Epithelial cell of proximal tubule (primary cell): Measurements from ENCODE around the gene USP7. TPM values are rescaled to one million over a fixed set of nuclear protein-coding genes. Genes with fewer than 3 reads are reported as not detected.
"Not testable (repeated sequence)": the region's sequence is repeated elsewhere in the genome, so short reads cannot be mapped to it uniquely, and the experiment has no call there.

ENCODE experiments used
- DNase-seq: peaks from one replicate; pipeline ENCODE4 v3.0.0-alpha.2; 2011; ENCODE audit warnings: low read depth
- H3K4me3 ChIP-seq: 2 replicates; pipeline ENCODE4 v1.5.1; 2011; ENCODE audit warnings: low read depth, mild to moderate bottlenecking, low read length
- CTCF ChIP-seq: conservative IDR thresholded peaks from 2 replicates; pipeline ENCODE4 v1.5.1; 2012; ENCODE audit warnings: low read depth, mild to moderate bottlenecking, low read length
- total RNA-seq: library from RNA; depleted of rRNA; stranded (reverse); fragments of >200 nt; gene quantifications from 2 replicates; pipeline ENCODE4 v1.2.3, GENCODE V29; 2015

USP7 gene
- total RNA-seq, 1 donor from 2014 or later: 91.4 TPM

- no peak for TF ChIP-seq CTCF
- H3K4me3 ChIP-seq: no peak overlapping the region
- no peak for DNase-seq
Measured at GRCh38 chr16:8919089-8919933, 44.4 kb downstream of the USP7 start.

- DNase-seq, H3K4me3 ChIP-seq: not testable (repeated sequence)
Measured at GRCh38 chr16:8917336-8917735, 46.4 kb downstream of the USP7 start.

- no peak for TF ChIP-seq CTCF
- no peak overlapping the region for H3K4me3 ChIP-seq
- DNase-seq: no peak
Measured at GRCh38 chr16:8916541-8917225, 47.0 kb downstream of the USP7 start.

- DNase-seq: no peak
- H3K4me3 ChIP-seq: no peak overlapping the region
- TF ChIP-seq CTCF: no peak
Measured at GRCh38 chr16:8915722-8916301, 47.9 kb downstream of the USP7 start.

- TF ChIP-seq CTCF: no peak
- DNase-seq: no peak
- H3K4me3 ChIP-seq: no peak overlapping the region
Measured at GRCh38 chr16:8914098-8914497, 49.6 kb downstream of the USP7 start.

GRCh38 chr16:8912793-8913192 is 50.9 kb downstream of the USP7 start:
- no peak for TF ChIP-seq CTCF
- DNase-seq: no peak

GRCh38 chr16:8910811-8911210 is 52.9 kb downstream of the USP7 start:
- TF ChIP-seq CTCF: no peak
- H3K4me3 ChIP-seq: no peak overlapping the region
- no peak for DNase-seq

More at GRCh38 chr16:8912793-8913192, 50.9 kb downstream of the USP7 start:
- no peak overlapping the region for H3K4me3 ChIP-seq
